Naive thymus-derived CD4-positive, alpha-beta T cell (primary cell): ENCODE data around the gene ACSS1. TPM values are rescaled to one million over a fixed set of nuclear protein-coding genes. Genes with fewer than 3 reads are reported as not detected.

ENCODE experiments used
- ATAC-seq: fragments of 150-1000 bp; cut with Tn5 transposase; 2 replicates; pipeline ENCODE4 v1.10.0; 2021; ENCODE audit warnings: mild to moderate bottlenecking, moderate library complexity
- CTCF ChIA-PET: fragments of 350-600 bp; sonication (Branson Sonifier 250); formaldehyde crosslinking; loops from one replicate; lab custom pipeline; 2021; ENCODE audit warnings: antibody characterized with exemption; lab: Charles Lee
- POLR2A ChIA-PET: fragments of 350-600 bp; sonication (Branson Sonifier 250); formaldehyde crosslinking; loops from one replicate; lab custom pipeline; 2021; ENCODE audit warnings: antibody characterized with exemption, inconsistent platforms; lab: Charles Lee
- DNase-seq, 9 donors: peaks; one replicate each; pipeline versions ENCODE4 v3.0.0 to v3.0.0-alpha.2; 2020 to 2022; ENCODE audit warnings: mixed read lengths in 1 of 9
- H3K27ac ChIP-seq: one replicate; pipeline ENCODE4 v1.7.0; 2013; ENCODE audit warnings: mild to moderate bottlenecking, low read depth, low read length, moderate library complexity
- H3K27me3 ChIP-seq, 2 donors: one replicate each; pipeline ENCODE4 v1.7.0; 2013; ENCODE audit warnings: low read length in 2 of 2, mild to moderate bottlenecking in 2 of 2, moderate library complexity in 2 of 2; ENCODE audit not compliant: control insufficient read depth in 2 of 2, insufficient read depth in 2 of 2
- H3K36me3 ChIP-seq, 3 experiments: 1 replicate in 2 of 3; 2 replicates in 1 of 3; pipeline ENCODE4 v1.7.0; 2013; ENCODE audit warnings: low read length in 3 of 3, mild to moderate bottlenecking in 3 of 3, moderate library complexity in 1 of 3; ENCODE audit not compliant: insufficient read depth in 3 of 3, control insufficient read depth in 2 of 3
- H3K4me1 ChIP-seq, 2 donors: one replicate each; pipeline ENCODE4 v1.7.0; 2013; ENCODE audit warnings: low read length in 2 of 2, mild to moderate bottlenecking in 2 of 2, moderate library complexity in 1 of 2; ENCODE audit not compliant: control insufficient read depth in 2 of 2, insufficient read depth in 2 of 2
- H3K4me3 ChIP-seq: 2 replicates; pipeline ENCODE4 v1.7.0; 2013; ENCODE audit warnings: mild to moderate bottlenecking, low read length
- H3K9me3 ChIP-seq, 3 experiments: 1 replicate in 2 of 3; 2 replicates in 1 of 3; pipeline ENCODE4 v1.7.0; 2013; ENCODE audit warnings: low read length in 3 of 3; ENCODE audit not compliant: control insufficient read depth in 2 of 3
- H3K27ac Mint-ChIP-seq, 9 donors: one replicate each; pipeline ENCODE4 v1.8.0; 2020 to 2022; ENCODE audit warnings: mixed read lengths in 9 of 9, mild to moderate bottlenecking in 8 of 9, moderate library complexity in 5 of 9, inconsistent platforms in 2 of 9
- H3K27me3 Mint-ChIP-seq, 5 donors: one replicate each; pipeline ENCODE4 v1.8.0; 2021 to 2022; ENCODE audit warnings: mixed read lengths in 5 of 5, mild to moderate bottlenecking in 1 of 5
- H3K36me3 Mint-ChIP-seq, 5 donors: one replicate each; pipeline ENCODE4 v1.8.0; 2020 to 2022; ENCODE audit warnings: mixed read lengths in 5 of 5, mild to moderate bottlenecking in 3 of 5, inconsistent platforms in 1 of 5
- H3K4me1 Mint-ChIP-seq, 7 donors: one replicate each; pipeline ENCODE4 v1.8.0; 2020 to 2022; ENCODE audit warnings: mixed read lengths in 7 of 7, mild to moderate bottlenecking in 3 of 7, inconsistent platforms in 1 of 7
- H3K4me3 Mint-ChIP-seq, 10 donors: one replicate each; pipeline ENCODE4 v1.8.0; 2020 to 2022; ENCODE audit warnings: mild to moderate bottlenecking in 10 of 10, mixed read lengths in 10 of 10, moderate library complexity in 6 of 10, inconsistent platforms in 2 of 10
- H3K9me3 Mint-ChIP-seq, 11 donors: one replicate each; pipeline ENCODE4 v1.8.0; 2020 to 2022; ENCODE audit warnings: mixed read lengths in 11 of 11, mild to moderate bottlenecking in 4 of 11, inconsistent platforms in 1 of 11, moderate library complexity in 1 of 11
- intact Hi-C, 2 donors: fragments of 100-400 bp; cut with micrococcal nuclease; formaldehyde crosslinking; loops; one replicate each; pipeline ENCODE4 v1.15.1; 2023
- polyA plus RNA-seq, 2 donors: library from polyadenylated mRNA; unstranded; fragments of 300-500 nt; fragmentation: Illumina TruSeq; gene quantifications; one replicate each; pipeline ENCODE4 v1.2.3, GENCODE V29; 2021
- total RNA-seq, 6 experiments: library from RNA in 5 of 6; stranded (reverse) in 5 of 6; gene quantifications; 1 replicate in 5 of 6; 2 replicates in 1 of 6; pipeline ENCODE4 v1.2.3 and lab custom pipeline; 2021 to 2026

Gene ACSS1
- total and polyA plus RNA-seq, 7 experiments from 2014 or later, result 33.1 to 51.7 (median 39.7) TPM

DNA sequence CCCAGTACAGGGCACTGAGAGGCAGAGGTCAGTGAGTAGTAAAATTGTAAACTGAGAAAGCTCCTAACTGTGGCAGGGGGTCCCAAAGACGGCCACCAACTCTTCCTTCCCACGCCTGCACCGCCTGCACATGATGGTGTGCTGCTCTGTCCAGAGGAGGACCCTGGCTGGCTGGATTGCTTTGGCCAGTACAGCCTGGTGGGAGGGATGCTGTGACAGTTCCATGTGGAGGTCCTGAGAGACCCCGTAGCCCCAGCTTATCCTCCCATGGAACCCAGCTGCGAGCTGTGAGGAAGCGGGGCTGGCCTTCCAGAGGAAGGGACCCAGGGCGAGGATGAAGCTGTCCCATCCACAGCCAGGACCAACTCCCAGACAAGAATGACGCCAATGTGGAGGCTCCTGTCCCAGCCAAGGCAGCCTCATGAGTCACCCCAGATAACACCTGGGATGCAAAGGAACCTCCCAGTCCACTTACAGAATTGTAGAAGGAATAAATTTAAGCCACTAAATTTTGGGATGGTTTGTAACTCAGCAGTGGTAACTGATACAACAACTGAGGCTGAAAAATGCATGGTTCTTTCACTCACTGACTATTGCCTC lies 2.0 kb upstream of the ACSS1 start:
- Histone ChIP-seq H3K9me3 (no peaks in the 10 kb centered on the region), H3K36me3 (no peaks in the 10 kb centered on the region), H3K27me3 (no peaks in the 10 kb centered on the region), H3K27ac (peak overlapping the region; percentile 87), H3K4me3 (no peak overlapping the region), H3K4me1 (peaks cover 25 to 29% of the 10 kb centered on the region in 2 donors)
- H3K4me1 Mint-ChIP-seq, result peaks cover 18 to 38% (median 28%) of the 10 kb centered on the region in 7 donors
- no peaks in the 10 kb centered on the region for H3K9me3 Mint-ChIP-seq
- H3K4me3 Mint-ChIP-seq, result peak overlapping the region in 3 of 10 donors; percentile 9 to 81 (median 11)
- intact Hi-C loops, result loop anchor here (2.0 to 10.0 kb wide), 8 partner anchors 31 to 1701 kb away; partner anchors contain the start of genes NANP (in 2 of the 2), ENTPD6 (in 1 of the 2), GINS1 (in 1 of the 2) and NAPB (in 1 of the 2)
- ChIA-PET CTCF (interaction anchor here (2.0 to 4.2 kb wide), 2 partner anchors 30 to 66 kb away, joined by 8 to 39 read pairs; partner anchors contain the start of gene APMAP), POLR2A (interaction anchor here (2.8 to 7.3 kb wide), 4 partner anchors 16 to 67 kb away, joined by 16 to 95 read pairs (median 38); partner anchors contain the start of gene APMAP)
- ATAC-seq, result no peak
- H3K27me3 Mint-ChIP-seq, result peaks cover 0 to 46% (median 0%) of the 10 kb centered on the region in 5 donors
- no peak for DNase-seq
- H3K27ac Mint-ChIP-seq, result peak overlapping the region in 7 of 9 donors; percentile 73 to 94 (median 88)
- H3K36me3 Mint-ChIP-seq, result peaks cover 0 to 6% (median 0%) of the 10 kb centered on the region in 5 donors

GRCh38 chr20:25058847-25059810 lies 1.2 kb upstream of the ACSS1 start:
- DNase-seq (peak in 2 of 9 donors; percentile 28 to 29), ATAC-seq (no peak)
- H3K9me3 ChIP-seq, result no peaks in the 10 kb centered on the region
- peaks cover 0 to 12% (median 0%) of the 10 kb centered on the region in 5 donors for H3K36me3 Mint-ChIP-seq
- H3K4me3 Mint-ChIP-seq, result peak overlapping the region; percentile 75 to 88 (median 84)
- POLR2A ChIA-PET, result interaction anchor here (0.8 to 7.3 kb wide), 10 partner anchors 10 to 248 kb away, joined by 3 to 95 read pairs (median 7); partner anchors contain the start of genes APMAP and ENTPD6
- CTCF ChIA-PET, result interaction anchor here (2.0 to 4.2 kb wide), 2 partner anchors 31 to 65 kb away, joined by 8 to 39 read pairs; partner anchors contain the start of gene APMAP
- H3K4me3 ChIP-seq, result peak overlapping the region; percentile 86
- no peaks in the 10 kb centered on the region for H3K36me3 ChIP-seq
- H3K4me1 Mint-ChIP-seq, result peaks cover 26 to 46% (median 35%) of the 10 kb centered on the region in 7 donors
- no peaks in the 10 kb centered on the region for H3K27me3 ChIP-seq
- peaks cover 0 to 41% (median 0%) of the 10 kb centered on the region in 5 donors for H3K27me3 Mint-ChIP-seq
- peak overlapping the region; percentile 80 to 94 (median 88) for H3K27ac Mint-ChIP-seq
- H3K9me3 Mint-ChIP-seq, result no peaks in the 10 kb centered on the region
- intact Hi-C loops, result loop anchor here (1.0 to 10.0 kb wide), 12 partner anchors 32 to 1700 kb away; partner anchors contain the start of genes ABHD12 (in 2 of the 2), APMAP (in 2 of the 2), ENTPD6 (in 2 of the 2) and NANP (in 2 of the 2)
- H3K4me1 ChIP-seq, result peaks cover 30 to 35% of the 10 kb centered on the region in 2 donors
- peak overlapping the region; percentile 87 for H3K27ac ChIP-seq

GRCh38 chr20:25057234-25058050 lies 497 bp downstream of the ACSS1 start:
- H3K9me3 Mint-ChIP-seq, result no peaks in the 10 kb centered on the region
- H3K9me3 ChIP-seq, result no peaks in the 10 kb centered on the region
- peaks cover 0 to 29% (median 0%) of the 10 kb centered on the region in 5 donors for H3K27me3 Mint-ChIP-seq
- ChIA-PET CTCF (interaction anchor here (4.2 kb wide), 1 partner anchor 63 kb away, joined by 39 read pairs; the partner anchor contains the start of gene APMAP), POLR2A (interaction anchor here (0.7 to 7.3 kb wide), 15 partner anchors 8 to 1707 kb away, joined by 3 to 95 read pairs (median 4); partner anchors contain the start of genes APMAP, ENTPD6, NXT1 and PYGB)
- H3K36me3 Mint-ChIP-seq, result peaks cover 0 to 12% (median 0%) of the 10 kb centered on the region in 5 donors
- DNase-seq (peak; percentile 67 to 86 (median 74)), ATAC-seq (peak; percentile 77)
- peak overlapping the region; percentile 72 to 94 (median 88) for H3K27ac Mint-ChIP-seq
- peak overlapping the region; percentile 81 to 90 (median 88) for H3K4me3 Mint-ChIP-seq
- intact Hi-C loops, result loop anchor here (1.0 to 10.0 kb wide), 16 partner anchors 14 to 1707 kb away; partner anchors contain the start of genes ABHD12 (in 2 of the 2), APMAP (in 2 of the 2), CST7 (in 2 of the 2) and ENTPD6 (in 2 of the 2)
- H3K27me3 ChIP-seq, result no peaks in the 10 kb centered on the region
- H3K27ac ChIP-seq, result peak overlapping the region; percentile 87
- peaks cover 38 to 63% (median 47%) of the 10 kb centered on the region in 7 donors for H3K4me1 Mint-ChIP-seq
- H3K36me3 ChIP-seq, result no peaks in the 10 kb centered on the region
- peak overlapping the region; percentile 86 for H3K4me3 ChIP-seq
- peaks cover 33 to 48% of the 10 kb centered on the region in 2 donors for H3K4me1 ChIP-seq

DNA sequence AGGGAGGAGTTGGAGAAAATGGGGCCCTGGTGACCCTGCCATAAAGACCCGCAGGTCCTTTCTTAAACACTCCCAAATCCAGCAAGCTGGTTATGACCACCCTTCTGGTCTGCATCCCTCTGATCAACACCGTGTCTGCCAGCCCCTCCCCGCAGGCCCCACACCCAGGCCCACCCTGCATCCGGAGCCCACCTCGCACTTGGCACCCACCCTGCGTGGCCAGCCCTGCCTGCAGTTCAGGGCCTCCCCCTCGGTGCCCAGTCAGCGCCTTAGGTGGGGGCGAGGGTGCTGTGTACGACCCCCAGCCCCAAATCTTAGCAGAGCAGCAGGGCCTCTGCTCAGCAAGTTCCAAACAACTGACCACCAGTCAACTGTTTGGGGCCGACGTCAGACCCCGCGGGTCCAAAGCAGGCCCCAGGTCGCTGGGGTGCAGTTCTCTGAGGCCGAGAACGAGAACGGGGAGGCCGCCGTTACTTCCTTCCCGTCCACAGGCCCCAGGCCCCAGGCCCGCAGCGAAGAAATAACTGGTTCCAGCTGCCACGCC lies 1.2 kb downstream of the ACSS1 start:
- H3K4me1 Mint-ChIP-seq, result peaks cover 40 to 70% (median 52%) of the 10 kb centered on the region in 7 donors
- Histone ChIP-seq H3K4me3 (peak overlapping the region; percentile 86), H3K27ac (peak overlapping the region; percentile 87), H3K9me3 (no peaks in the 10 kb centered on the region), H3K27me3 (no peaks in the 10 kb centered on the region), H3K36me3 (no peaks in the 10 kb centered on the region), H3K4me1 (peaks cover 33 to 48% of the 10 kb centered on the region in 2 donors)
- intact Hi-C loops, result loop anchor here (1.0 to 10.0 kb wide), 10 partner anchors 13 to 1706 kb away; partner anchors contain the start of genes CST7 (in 2 of the 2), NANP (in 2 of the 2), PYGB (in 2 of the 2) and ENTPD6 (in 1 of the 2)
- POLR2A ChIA-PET, result interaction anchor here (0.7 to 7.3 kb wide), 8 partner anchors 9 to 1706 kb away, joined by 3 to 95 read pairs (median 4); partner anchors contain the start of genes APMAP, ENTPD6, NXT1 and PYGB
- DNase-seq (no peak), ATAC-seq (no peak)
- CTCF ChIA-PET, result interaction anchor here (1.0 to 4.2 kb wide), 2 partner anchors 63 kb away, joined by 3 to 39 read pairs; partner anchors contain the start of gene APMAP
- H3K9me3 Mint-ChIP-seq, result no peaks in the 10 kb centered on the region
- peak overlapping the region; percentile 81 to 90 (median 88) for H3K4me3 Mint-ChIP-seq
- peak overlapping the region; percentile 72 to 94 (median 88) for H3K27ac Mint-ChIP-seq
- peaks cover 0 to 14% (median 0%) of the 10 kb centered on the region in 5 donors for H3K36me3 Mint-ChIP-seq
- peaks cover 0 to 28% (median 0%) of the 10 kb centered on the region in 5 donors for H3K27me3 Mint-ChIP-seq
